Activated naive CD4-positive, alpha-beta T cell treated with anti-CD3 and anti-CD28 coated beads, Interleukin-2, amount 50 U/mL, for 72 hours (primary cell): Measurements from ENCODE around the gene GPRC5C. TPM values are rescaled to one million over a fixed set of nuclear protein-coding genes. Genes with fewer than 3 reads are reported as not detected.

ENCODE experiments used
- ATAC-seq, 2 donors: fragments of 150-1000 bp; cut with Tn5 transposase; 2 replicates each; pipeline ENCODE4 v1.10.0; 2021; ENCODE audit warnings: mild to moderate bottlenecking in 2 of 2, moderate library complexity in 2 of 2
- DNase-seq, 2 donors: peaks; one replicate each; pipeline ENCODE4 v3.0.0; 2021 to 2022; ENCODE audit warnings: low spot score in 2 of 2
- H3K27ac Mint-ChIP-seq, 2 donors: one replicate each; pipeline ENCODE4 v1.8.0; 2022; ENCODE audit warnings: mild to moderate bottlenecking in 2 of 2, mixed read lengths in 2 of 2
- H3K36me3 Mint-ChIP-seq, 2 donors: one replicate each; pipeline ENCODE4 v1.8.0; 2022; ENCODE audit warnings: mixed read lengths in 2 of 2
- H3K9me3 Mint-ChIP-seq, 2 donors: one replicate each; pipeline ENCODE4 v1.8.0; 2022; ENCODE audit warnings: mixed read lengths in 2 of 2
- total RNA-seq, 2 donors: library from RNA; stranded (reverse); gene quantifications; one replicate each; pipeline ENCODE4 v1.2.3, GENCODE V29; 2022

Gene GPRC5C
- total RNA-seq, 2 donors from 2014 or later, result 2.3 TPM; not detected in 1

DNA sequence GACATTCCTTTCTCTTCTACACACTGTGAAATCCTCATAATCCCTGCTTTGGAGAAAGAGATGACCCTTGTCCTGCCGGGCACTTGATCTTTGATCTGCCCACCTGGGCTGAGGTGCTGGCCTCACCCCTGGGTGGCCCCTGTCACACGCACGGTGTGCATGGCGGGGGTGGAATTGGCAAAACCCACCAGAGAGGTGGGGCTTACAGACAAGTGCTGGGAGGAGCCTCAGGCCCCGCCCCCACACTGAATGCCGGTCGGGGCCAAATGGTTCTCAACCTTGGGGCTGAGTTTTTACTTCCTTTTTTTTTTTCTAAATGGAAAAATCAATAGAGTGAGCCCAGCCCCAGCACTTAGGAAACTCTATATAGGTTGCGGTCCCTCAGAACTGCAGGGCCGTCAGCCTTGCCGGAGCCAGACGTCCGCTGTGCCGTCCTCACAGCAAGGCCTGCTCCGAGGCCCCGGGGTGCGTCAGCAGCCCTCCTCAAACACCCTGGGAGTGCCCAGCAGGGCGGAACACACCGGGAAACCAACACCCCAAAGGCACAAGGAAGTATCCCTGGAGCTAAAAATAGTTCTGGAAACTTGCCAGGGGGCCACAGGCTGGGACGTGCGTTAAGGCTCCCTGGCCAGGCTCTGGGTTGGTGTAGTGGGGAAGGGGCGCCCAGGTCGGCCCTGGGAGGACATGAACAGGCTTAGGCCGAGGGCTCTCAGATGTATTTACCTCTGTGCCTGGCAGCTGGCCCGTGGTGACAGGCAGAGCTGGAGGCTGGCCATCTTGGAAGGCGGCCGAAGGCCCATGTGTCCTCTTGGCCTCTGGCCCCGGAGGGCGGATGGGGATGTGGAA, 11.0 kb downstream of the GPRC5C start:
- DNase-seq (no peak), ATAC-seq (peak in 1 of 2 donors; percentile 38)
- Mint-ChIP-seq H3K9me3 (peaks cover 8% of the 10 kb centered on the region in 2 donors), H3K36me3 (peaks cover 14 to 16% of the 10 kb centered on the region in 2 donors), H3K27ac (no peak overlapping the region)

DNA sequence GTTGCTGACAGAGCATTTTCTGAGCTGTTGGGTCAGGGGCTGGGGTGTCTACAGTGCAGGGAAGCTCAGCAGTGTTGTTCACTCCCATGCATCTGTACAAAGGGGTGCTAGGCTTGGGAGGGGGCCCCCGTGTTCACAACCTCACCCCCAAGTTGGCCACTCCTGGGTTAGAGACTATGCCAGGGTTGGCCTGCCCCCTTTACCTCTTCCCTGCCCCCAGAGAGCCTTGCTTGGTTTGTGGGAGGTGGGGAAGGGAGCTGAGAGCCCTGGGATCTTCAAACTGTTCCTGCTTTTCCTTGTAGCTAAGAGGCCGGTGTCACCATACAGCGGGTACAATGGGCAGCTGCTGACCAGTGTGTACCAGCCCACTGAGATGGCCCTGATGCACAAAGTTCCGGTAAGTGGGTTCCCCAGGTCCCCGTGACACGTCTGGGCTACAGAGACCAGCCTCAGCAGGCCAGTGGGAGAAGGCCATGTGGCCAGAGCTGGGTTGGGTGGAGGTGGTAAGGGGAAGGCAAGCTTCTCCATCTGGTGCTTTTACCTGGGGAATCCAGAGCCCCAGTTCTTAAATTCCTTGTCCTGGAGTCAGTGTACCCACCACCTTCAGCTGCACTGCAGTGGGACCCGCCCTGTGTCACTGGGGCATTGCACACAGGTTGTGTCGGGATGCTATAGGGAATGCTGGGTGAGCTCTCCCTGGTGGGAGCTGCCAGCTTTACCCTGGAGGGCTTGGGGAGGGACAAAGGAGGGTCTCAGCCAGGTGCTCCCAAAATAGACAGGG, 11.8 kb downstream of the GPRC5C start:
- Mint-ChIP-seq H3K9me3 (peaks cover 5% of the 10 kb centered on the region in 2 donors), H3K27ac (no peak overlapping the region), H3K36me3 (peaks cover 11 to 15% of the 10 kb centered on the region in 2 donors)
- no peak for ATAC-seq
- no peak for DNase-seq

DNA sequence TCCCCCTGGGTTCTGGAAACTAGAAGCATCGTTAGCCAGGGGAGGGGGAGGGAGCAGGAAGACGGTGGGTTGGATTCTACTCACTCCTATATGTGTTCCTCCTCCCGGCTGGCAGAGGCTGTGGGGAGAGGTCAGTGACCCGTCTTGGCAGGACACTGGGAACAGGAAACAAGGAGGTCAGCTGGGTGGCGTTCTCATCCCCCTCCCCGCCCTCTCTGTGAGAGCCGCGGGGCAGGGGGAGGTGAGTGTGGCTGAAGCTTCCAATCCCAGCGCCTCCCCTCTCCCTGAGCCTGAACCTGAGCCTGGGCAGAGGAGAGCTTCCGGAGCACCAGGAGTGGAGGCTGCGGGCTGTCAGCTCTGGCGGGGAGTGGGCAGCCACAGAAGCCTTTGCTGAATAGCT, 12.5 kb downstream of the GPRC5C start:
- H3K36me3 Mint-ChIP-seq, result peaks cover 6 to 8% of the 10 kb centered on the region in 2 donors
- no peak for ATAC-seq
- H3K9me3 Mint-ChIP-seq, result no peaks in the 10 kb centered on the region
- H3K27ac Mint-ChIP-seq, result no peak overlapping the region
- no peak for DNase-seq

DNA sequence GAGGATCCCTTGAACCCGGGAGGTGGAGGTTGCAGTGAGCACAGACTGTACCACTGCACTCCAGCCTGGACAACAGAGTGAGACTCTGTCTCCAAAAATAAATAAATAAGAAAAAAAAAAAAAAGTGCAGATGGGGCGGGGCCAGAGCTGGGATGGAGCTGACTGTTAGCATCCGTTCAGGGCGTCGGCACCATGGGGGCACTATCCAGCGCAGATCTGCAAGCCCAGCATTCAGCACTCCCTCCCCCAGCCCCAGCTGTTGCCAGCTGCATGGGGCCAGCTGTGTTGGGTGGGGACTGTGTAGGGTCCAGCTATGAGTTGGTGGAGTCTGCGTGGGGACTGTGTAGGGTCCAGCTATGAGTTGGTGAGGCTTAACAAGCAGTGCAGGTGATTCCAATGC, 13.3 kb downstream of the GPRC5C start:
- Mint-ChIP-seq H3K9me3 (no peaks in the 10 kb centered on the region), H3K27ac (no peak overlapping the region), H3K36me3 (peaks cover 2 to 4% of the 10 kb centered on the region in 2 donors)
- ATAC-seq, result no peak
- no peak for DNase-seq

DNA sequence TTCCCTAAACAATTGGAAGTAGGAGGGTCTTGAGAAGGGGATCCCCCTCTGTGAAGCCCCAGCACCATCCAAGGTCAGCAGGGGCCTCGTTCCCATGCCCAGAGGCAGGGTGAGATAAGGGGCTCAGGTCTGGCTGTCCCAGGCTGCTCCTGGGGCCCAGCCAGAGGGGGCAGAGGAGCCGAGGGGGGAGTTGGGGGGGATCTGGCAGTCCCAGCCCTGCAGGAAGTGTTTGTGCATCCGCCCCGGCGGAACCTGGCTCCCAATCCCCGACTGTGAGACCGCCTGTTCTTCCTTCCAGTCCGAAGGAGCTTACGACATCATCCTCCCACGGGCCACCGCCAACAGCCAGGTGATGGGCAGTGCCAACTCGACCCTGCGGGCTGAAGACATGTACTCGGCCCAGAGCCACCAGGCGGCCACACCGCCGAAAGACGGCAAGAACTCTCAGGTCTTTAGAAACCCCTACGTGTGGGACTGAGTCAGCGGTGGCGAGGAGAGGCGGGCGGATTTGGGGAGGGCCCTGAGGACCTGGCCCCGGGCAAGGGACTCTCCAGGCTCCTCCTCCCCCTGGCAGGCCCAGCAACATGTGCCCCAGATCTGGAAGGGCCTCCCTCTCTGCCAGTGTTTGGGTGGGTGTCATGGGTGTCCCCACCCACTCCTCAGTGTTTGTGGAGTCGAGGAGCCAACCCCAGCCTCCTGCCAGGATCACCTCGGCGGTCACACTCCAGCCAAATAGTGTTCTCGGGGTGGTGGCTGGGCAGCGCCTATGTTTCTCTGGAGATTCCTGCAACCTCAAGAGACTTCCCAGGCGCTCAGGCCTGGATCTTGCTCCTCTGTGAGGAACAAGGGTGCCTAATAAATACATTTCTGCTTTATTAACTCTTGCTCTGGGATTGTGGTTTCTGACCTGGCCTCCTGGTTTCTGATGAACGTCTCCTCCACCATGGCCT, 14.9 kb downstream of the GPRC5C start:
- no peak overlapping the region for H3K27ac Mint-ChIP-seq
- ATAC-seq (peak; percentile 85 to 90), DNase-seq (no peak)
- no peaks in the 10 kb centered on the region for H3K36me3 Mint-ChIP-seq
- H3K9me3 Mint-ChIP-seq, result no peaks in the 10 kb centered on the region

DNA sequence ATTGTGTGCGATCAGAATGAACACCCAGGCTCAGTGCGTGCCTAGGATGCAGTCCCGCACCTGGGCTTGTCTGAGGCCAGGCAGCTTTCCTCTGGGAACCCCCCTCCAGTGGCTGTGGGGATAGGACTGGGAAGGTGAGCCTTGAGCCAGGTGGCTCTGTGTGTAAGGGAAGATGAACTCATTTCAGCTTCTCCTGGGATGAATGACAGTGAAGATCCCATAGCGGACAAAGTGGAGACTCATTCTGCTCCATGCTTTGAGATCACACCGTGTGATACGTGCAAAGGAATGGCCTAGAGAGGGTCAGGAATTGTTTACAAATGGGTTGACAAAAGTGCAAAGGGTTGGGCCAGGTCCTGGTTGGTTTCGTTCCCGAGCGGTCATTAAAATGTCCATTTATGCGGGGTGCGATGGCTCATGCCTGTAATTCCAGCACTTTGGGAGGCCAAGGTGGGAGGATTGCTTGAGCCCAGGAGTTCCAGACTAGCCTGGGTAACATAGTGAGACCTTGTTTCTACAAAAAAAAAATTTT, 15.8 kb downstream of the GPRC5C start:
- no peak for DNase-seq
- Mint-ChIP-seq H3K36me3 (no peaks in the 10 kb centered on the region), H3K9me3 (no peaks in the 10 kb centered on the region), H3K27ac (no peak overlapping the region)
- no peak for ATAC-seq

DNA sequence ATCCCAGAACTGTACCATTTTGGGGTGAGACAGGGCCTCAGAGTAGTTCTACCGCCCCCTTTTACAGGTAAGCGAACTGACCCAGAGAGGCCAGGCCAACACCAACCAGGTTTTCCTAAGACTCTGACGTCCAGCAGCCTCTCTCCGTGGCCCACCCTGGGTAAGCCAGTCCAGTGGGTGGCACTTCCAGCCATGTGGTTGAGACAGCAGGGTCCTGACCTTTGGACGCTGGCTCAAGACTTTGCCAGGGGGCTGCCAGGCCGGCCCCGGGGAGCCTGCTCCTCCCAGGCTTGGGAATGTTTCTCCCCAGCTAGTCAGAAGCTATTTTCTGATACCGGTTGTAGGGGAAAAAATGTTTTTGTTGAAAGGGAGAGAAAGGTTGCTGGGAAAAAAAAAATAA, 16.9 kb downstream of the GPRC5C start:
- H3K9me3 Mint-ChIP-seq, result no peaks in the 10 kb centered on the region
- DNase-seq (no peak), ATAC-seq (no peak)
- no peak overlapping the region for H3K27ac Mint-ChIP-seq
- H3K36me3 Mint-ChIP-seq, result no peaks in the 10 kb centered on the region

DNA sequence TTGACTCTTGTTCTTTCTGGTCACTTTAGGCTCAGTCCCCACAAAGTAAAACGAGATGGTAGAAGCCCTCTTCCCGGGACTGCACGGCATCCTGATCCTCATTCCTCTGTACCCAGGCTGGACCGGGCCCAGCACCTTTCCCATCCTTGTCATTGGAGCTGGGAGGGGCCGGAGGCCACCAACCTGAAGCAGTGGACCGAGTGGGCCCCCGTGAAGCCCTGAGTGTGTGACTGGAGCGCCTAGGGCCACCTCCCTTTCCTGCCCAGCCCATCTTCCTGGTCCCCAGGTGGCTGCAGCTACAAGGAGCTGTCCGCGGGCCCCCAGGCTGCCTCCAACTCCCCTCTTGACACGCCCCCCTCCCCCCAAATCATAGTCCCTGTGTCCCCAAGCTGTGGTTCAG, 17.4 kb downstream of the GPRC5C start:
- no peaks in the 10 kb centered on the region for H3K9me3 Mint-ChIP-seq
- no peak overlapping the region for H3K27ac Mint-ChIP-seq
- no peaks in the 10 kb centered on the region for H3K36me3 Mint-ChIP-seq
- ATAC-seq (no peak), DNase-seq (no peak)

DNA sequence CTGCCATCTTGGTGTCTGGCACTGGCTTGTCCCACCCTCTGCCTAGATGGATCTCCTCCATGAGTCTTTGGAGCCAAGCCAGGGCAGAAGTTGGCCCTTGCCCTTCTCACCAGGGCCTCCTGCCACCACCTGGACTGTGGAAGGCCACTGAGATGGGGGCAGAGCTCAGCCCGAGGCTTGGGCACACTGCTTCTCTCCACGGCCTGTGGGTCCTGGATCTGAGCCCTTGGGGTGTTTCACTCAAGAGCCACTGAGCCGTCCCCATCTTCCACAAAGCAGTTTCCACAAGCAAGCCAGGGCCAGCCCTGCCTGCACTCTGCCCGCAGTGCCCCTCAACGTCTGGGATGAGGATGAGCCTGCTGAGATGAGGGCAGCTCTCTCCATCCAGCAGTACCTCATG, 17.9 kb downstream of the GPRC5C start:
- H3K27ac Mint-ChIP-seq, result no peak overlapping the region
- DNase-seq (no peak), ATAC-seq (no peak)
- H3K36me3 Mint-ChIP-seq, result no peaks in the 10 kb centered on the region
- no peaks in the 10 kb centered on the region for H3K9me3 Mint-ChIP-seq

DNA sequence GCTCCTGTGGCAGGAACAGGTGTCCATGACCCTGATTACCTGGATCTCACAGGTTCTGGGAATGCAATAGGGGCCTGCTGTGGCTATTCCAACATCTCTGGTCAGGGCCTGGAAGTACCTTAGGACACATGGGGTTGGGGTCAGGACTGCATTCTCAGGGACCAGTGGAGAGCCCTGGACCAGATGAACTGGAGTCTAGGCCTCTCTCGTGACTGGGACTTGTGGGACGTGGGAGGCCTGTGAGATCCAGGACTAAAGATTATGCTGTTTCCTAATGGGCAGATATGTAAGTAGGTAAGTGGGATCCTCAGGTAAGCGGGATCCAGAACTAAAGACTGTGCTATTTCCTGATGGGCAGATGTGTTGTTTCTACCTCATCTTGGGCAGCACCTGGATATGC, 18.3 kb downstream of the GPRC5C start:
- DNase-seq (no peak), ATAC-seq (no peak)
- no peaks in the 10 kb centered on the region for H3K36me3 Mint-ChIP-seq
- no peak overlapping the region for H3K27ac Mint-ChIP-seq
- H3K9me3 Mint-ChIP-seq, result no peaks in the 10 kb centered on the region

DNA sequence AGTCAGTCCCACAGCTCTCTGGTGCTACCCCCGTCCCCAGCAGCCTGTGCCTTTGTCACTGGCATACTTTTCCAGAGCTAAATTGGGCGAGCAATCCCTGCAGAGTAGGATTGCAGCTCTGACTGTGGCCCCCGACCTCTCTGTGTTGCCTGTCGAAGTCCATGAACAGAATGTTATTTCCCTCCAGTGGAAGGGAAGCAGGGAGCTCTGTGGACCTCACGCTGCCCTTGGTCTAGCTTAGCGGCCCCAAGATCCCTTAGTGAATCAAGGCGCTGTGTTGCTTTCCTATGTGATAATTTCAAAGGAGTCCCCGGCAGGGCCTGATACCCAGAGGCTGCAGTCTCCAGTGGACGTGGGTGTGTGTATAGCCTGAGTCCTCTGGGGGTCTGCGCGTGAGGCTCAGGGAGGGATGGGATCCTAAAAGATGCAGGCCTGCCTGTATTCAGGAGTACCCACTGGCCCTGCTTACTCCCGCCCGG, 19.1 kb downstream of the GPRC5C start:
- H3K36me3 Mint-ChIP-seq, result no peaks in the 10 kb centered on the region
- H3K27ac Mint-ChIP-seq, result no peak overlapping the region
- DNase-seq, result no peak
- H3K9me3 Mint-ChIP-seq, result no peaks in the 10 kb centered on the region
- no peak for ATAC-seq

DNA sequence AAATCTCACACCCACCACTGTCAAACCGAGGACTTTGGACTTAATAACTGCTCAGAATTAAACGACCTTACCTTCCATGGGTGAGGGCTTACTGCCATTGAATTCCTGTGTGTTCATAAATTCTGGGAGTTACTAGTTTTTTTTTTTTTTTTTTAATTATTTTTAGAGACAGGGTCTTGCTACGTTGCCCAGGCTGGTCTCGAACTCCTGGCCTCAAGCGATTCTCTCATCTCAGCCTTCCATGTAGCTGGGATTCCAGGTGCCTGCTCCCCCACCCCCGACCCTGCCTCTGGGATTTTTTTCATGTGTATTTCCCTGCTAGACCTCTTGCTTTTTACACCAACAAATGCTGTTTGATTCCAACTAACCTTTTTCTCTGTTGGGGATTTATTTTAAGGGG, 19.7 kb downstream of the GPRC5C start:
- Mint-ChIP-seq H3K9me3 (no peaks in the 10 kb centered on the region), H3K27ac (no peak overlapping the region), H3K36me3 (no peaks in the 10 kb centered on the region)
- ATAC-seq (no peak), DNase-seq (no peak)

DNA sequence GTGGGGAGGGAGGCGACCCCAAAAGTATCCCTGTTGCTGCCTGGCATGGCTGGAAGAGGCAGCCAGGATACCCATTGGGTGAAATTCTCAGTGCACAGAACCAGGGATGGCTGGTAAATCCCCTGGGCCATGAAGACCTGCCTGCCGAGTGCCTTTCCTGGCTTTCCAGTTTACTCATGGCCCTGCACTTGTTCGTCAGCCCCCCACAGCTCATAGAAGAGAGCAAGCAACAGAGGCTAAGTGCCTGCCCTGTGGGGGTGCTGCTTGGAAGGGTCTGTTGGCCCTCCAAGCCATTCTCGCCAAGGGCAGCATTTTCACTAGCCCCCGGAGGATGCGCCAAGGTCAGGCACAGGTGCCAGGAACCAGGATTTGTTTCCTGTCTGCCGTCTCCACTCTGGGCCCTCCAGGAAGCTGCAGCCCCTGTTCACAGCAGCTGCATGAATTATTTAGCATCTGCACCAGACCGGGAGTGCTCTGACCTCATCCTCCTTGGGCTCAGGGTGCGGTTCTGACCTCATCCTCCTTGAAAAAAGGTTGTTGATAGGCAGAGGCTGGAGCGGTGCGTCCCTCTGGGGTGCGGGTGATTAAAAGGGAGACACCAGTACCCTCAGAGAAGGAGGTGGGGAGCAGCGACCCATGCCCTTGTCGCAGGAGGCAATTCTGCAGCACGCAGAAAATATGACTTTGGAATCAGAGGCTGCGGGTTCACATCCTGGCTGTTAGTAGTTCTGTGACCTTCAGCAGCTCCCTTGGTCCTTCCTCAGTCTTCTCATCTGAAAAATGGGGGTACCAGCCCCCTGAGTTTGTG, 20.3 kb downstream of the GPRC5C start:
- no peak for ATAC-seq
- Mint-ChIP-seq H3K27ac (no peak overlapping the region), H3K36me3 (no peaks in the 10 kb centered on the region), H3K9me3 (no peaks in the 10 kb centered on the region)
- no peak for DNase-seq

DNA sequence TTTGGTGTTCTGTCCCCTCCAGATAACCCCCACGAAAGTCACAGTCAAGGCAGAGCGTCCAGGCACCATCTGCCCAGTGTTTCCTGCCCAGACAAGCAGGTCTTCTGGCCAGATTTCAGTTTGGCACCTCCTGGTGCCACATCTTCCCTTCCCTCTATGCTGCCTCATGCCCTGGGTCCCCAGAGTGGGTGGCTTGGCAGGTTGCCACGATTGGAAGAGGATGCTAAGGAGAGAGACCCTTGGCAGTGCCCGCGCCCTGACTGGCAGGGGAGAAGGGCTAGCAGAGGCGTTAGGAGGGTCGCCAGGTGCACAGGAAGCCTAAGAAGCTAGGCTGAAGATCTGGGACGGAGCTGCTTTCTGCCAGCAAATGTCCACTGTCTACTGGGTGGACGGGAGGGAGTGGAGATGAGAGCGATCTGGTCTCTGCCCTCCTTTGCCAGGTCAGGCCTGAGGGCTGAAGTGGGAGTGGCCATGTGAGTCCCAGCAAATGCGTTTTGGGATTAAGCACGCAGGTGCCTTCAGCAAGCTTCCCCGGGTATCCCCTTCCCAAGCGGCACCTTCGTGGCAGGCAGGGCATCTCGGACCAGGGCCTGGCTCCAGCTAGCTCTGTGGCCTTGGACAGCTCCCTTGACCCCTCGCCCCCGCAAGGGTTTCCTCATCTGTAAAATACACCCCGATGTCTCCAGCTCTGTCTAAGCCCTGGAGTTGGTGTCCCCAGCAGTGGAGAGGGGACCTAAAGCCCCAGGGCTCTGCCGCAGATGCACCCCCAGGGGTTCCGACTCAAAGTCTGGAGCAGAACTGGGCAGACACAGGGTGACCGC, 21.2 kb downstream of the GPRC5C start:
- no peaks in the 10 kb centered on the region for H3K36me3 Mint-ChIP-seq
- no peaks in the 10 kb centered on the region for H3K9me3 Mint-ChIP-seq
- H3K27ac Mint-ChIP-seq, result no peak overlapping the region
- no peak for DNase-seq
- ATAC-seq, result no peak

DNA sequence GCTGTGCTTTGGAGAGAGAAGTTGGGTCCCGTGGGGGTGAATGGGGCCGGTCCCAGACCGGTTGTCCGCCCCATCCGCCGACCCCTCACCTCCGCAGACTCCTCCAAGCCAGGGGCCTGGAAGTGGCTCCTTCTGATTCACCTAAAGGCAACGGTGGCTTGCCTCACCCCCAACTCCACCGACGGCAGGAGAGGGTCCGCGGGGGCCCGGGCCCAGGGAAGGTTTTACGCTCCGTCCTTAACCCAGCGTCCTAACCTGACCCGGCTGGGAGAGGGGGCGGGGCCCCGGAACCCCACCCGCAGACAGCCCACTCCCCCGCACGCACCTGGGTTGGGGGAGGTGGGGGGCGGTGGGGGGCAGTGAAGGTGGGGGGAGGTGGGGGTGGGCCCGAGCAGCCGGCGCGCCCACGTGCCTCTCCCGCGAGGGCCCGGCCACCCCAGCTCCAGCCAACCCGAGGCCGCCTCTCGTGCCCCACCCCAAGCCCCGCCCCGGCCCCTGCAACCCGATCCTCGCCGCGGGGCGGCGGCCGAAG, 21.8 kb downstream of the GPRC5C start:
- DNase-seq, result no peak
- no peaks in the 10 kb centered on the region for H3K9me3 Mint-ChIP-seq

More for the DNA sequence above, 21.8 kb downstream of the GPRC5C start:
- Mint-ChIP-seq H3K27ac (no peak overlapping the region), H3K36me3 (no peaks in the 10 kb centered on the region)
- ATAC-seq, result peak in 1 of 2 donors; percentile 98
